GM23338 (cell line): ENCODE measurements around the gene C2CD3. TPM values are rescaled to one million over a fixed set of nuclear protein-coding genes. Genes with fewer than 3 reads are reported as not detected.
"Not testable (repeated sequence)": the region's sequence is repeated elsewhere in the genome, so short reads cannot be mapped to it uniquely, and the experiment has no call there.

Source experiments
- ATAC-seq: fragments of 200-7000 bp; cut with Tn5 transposase; 3 replicates; pipeline ENCODE4 v1.9.1; 2020
- DNase-seq: peaks from one replicate; pipeline ENCODE4 v3.0.0-alpha.2; 2015; ENCODE audit warnings: low spot score
- H2AFZ ChIP-seq: fragments of 200-600 bp; sonication (generic); 2 replicates; pipeline ENCODE4 v1.8.0; 2016; ENCODE audit warnings: antibody characterized with exemption, mild to moderate bottlenecking, moderate library complexity
- H3F3A ChIP-seq: fragments of 200-600 bp; sonication (generic); replicated peaks from 2 replicates; pipeline ENCODE4 v1.8.0; 2017; ENCODE audit warnings: antibody characterized with exemption, mixed run types, low read depth
- H3K27ac ChIP-seq: fragments of 200-600 bp; sonication (generic); 2 replicates; pipeline ENCODE4 v1.6.1; 2016; ENCODE audit warnings: low read depth
- H3K27me3 ChIP-seq: fragments of 200-600 bp; sonication (generic); 2 replicates; pipeline ENCODE4 v1.8.0; 2016; ENCODE audit warnings: mild to moderate bottlenecking, mixed run types, moderate library complexity; ENCODE audit not compliant: insufficient read depth
- H3K36me3 ChIP-seq: fragments of 200-600 bp; sonication (generic); 2 replicates; pipeline ENCODE4 v1.8.0; 2016; ENCODE audit warnings: mild to moderate bottlenecking; ENCODE audit not compliant: insufficient read depth
- H3K4me1 ChIP-seq: fragments of 200-600 bp; sonication (generic); 2 replicates; pipeline ENCODE4 v1.8.0; 2016; ENCODE audit warnings: mild to moderate bottlenecking, moderate library complexity; ENCODE audit not compliant: insufficient read depth
- H3K4me2 ChIP-seq: fragments of 200-600 bp; sonication (generic); 2 replicates; pipeline ENCODE4 v1.7.1; 2017; ENCODE audit warnings: mixed run types
- H3K4me3 ChIP-seq: fragments of 200-600 bp; sonication (generic); 2 replicates; pipeline ENCODE4 v1.6.1; 2016; ENCODE audit warnings: mixed run types
- H3K79me2 ChIP-seq: fragments of 200-600 bp; sonication (generic); replicated peaks from 2 replicates; pipeline ENCODE4 v1.8.0; 2017; ENCODE audit warnings: mild to moderate bottlenecking; ENCODE audit not compliant: insufficient read depth
- H3K9me2 ChIP-seq: fragments of 200-600 bp; sonication (generic); 2 replicates; pipeline ENCODE4 v1.8.0; 2017; ENCODE audit not compliant: insufficient read depth
- H4K20me1 ChIP-seq: fragments of 200-600 bp; sonication (generic); replicated peaks from 2 replicates; pipeline ENCODE4 v1.8.0; 2017; ENCODE audit warnings: mild to moderate bottlenecking; ENCODE audit not compliant: insufficient read depth
- H3K27ac Mint-ChIP-seq: 2 replicates; pipeline ENCODE4 v1.8.0; 2020; ENCODE audit warnings: inconsistent platforms, mild to moderate bottlenecking, moderate library complexity, mixed read lengths
- H3K27me3 Mint-ChIP-seq: 3 replicates; pipeline ENCODE4 v1.8.0; 2022; ENCODE audit warnings: low read depth, mild to moderate bottlenecking, moderate library complexity, mixed read lengths, inconsistent platforms; ENCODE audit not compliant: insufficient read depth, poor library complexity
- H3K36me3 Mint-ChIP-seq: 3 replicates; pipeline ENCODE4 v1.8.0; 2021; ENCODE audit warnings: low read depth, mild to moderate bottlenecking, inconsistent platforms, moderate library complexity, mixed read lengths
- H3K4me1 Mint-ChIP-seq: 3 replicates; pipeline ENCODE4 v1.8.0; 2020; ENCODE audit warnings: mild to moderate bottlenecking, inconsistent platforms, mixed read lengths
- H3K4me3 Mint-ChIP-seq: 3 replicates; pipeline ENCODE4 v1.8.0; 2021; ENCODE audit warnings: moderate library complexity, mild to moderate bottlenecking, inconsistent platforms, mixed read lengths
- H3K9me3 Mint-ChIP-seq: 3 replicates; pipeline ENCODE4 v1.8.0; 2020; ENCODE audit warnings: moderate library complexity, mild to moderate bottlenecking, inconsistent platforms, mixed read lengths
- CTCF ChIP-seq, 2 experiments: fragments of 200-600 bp in 1 of 2; sonication (generic) in 1 of 2; conservative IDR thresholded peaks; 2 replicates each; pipeline versions ENCODE4 v1.5.1 to v1.6.1; 2016 to 2017; ENCODE audit warnings: antibody characterized with exemption in 2 of 2, low read depth in 2 of 2, mild to moderate bottlenecking in 2 of 2, moderate library complexity in 1 of 2
- EZH2phosphoT487 ChIP-seq: fragments of 200-600 bp; sonication (generic); IDR thresholded peaks from one replicate; pipeline ENCODE4 v1.8.1; 2018; ENCODE audit warnings: antibody characterized with exemption; ENCODE audit not compliant: unreplicated experiment
- JUNB ChIP-seq: IDR thresholded peaks from one replicate; pipeline ENCODE4 v1.6.1; 2016; ENCODE audit warnings: antibody characterized with exemption; ENCODE audit not compliant: unreplicated experiment
- NANOG ChIP-seq: IDR thresholded peaks from 2 replicates; pipeline ENCODE4 v1.6.1; 2016; ENCODE audit warnings: antibody characterized with exemption, borderline replicate concordance
- POLR2AphosphoS5 ChIP-seq: IDR thresholded peaks from 2 replicates; pipeline ENCODE4 v1.6.1; 2016; ENCODE audit warnings: antibody characterized with exemption, low read depth
- ZNF114 ChIP-seq: fragments of 250-450 bp; sonication (Bioruptor Pico); IDR thresholded peaks from 2 replicates; pipeline ENCODE4 v1.5.0; 2020; ENCODE audit warnings: mild to moderate bottlenecking, moderate library complexity
- ZNF331 ChIP-seq: fragments of 250-450 bp; sonication (Bioruptor Pico); IDR thresholded peaks from 2 replicates; pipeline ENCODE4 v1.5.0; 2020; ENCODE audit warnings: low read depth, mild to moderate bottlenecking, moderate library complexity
- polyA plus RNA-seq: library from polyadenylated mRNA; unstranded; fragments of >200 nt; fragmentation: Nextera tagmentation; extraction: Ambion mirVana; gene quantifications from 2 replicates; pipeline ENCODE4 v1.2.1, GENCODE V29; 2016
- total RNA-seq: library from RNA; depleted of rRNA; stranded (reverse); fragments of >200 nt; shearing (Covaris generic); gene quantifications from 2 replicates; pipeline ENCODE4 v1.2.3, GENCODE V29; 2014
- TF ChIP-seq, protein P1 (sequence below): fragments of 250-450 bp; sonication (Bioruptor Pico); IDR thresholded peaks from 2 replicates; pipeline ENCODE4 v1.5.0; 2020; ENCODE audit warnings: mild to moderate bottlenecking, moderate library complexity

C2CD3 gene
- total and polyA plus RNA-seq, 2 experiments from 2014 or later = 15.5 to 29.5 TPM

GRCh38 chr11:73988227-73988626 is 182.6 kb downstream of the C2CD3 start:
- DNase-seq (no peak), ATAC-seq (no peak)
- H3K4me3 Mint-ChIP-seq = no peak overlapping the region
- H2AFZ ChIP-seq = no peak overlapping the region
- no peak overlapping the region for H3K27ac Mint-ChIP-seq
- H4K20me1 ChIP-seq = no peaks in the 10 kb centered on the region
- H3K4me1 ChIP-seq = peaks cover 22% of the 10 kb centered on the region
- H3K79me2 ChIP-seq = no peaks in the 10 kb centered on the region
- H3K9me2 ChIP-seq = no peaks in the 10 kb centered on the region
- H3F3A ChIP-seq = peaks cover 5% of the 10 kb centered on the region; the same call in 1 of the 2 replicates
- H3K27me3 Mint-ChIP-seq = peaks cover 3% of the 10 kb centered on the region
- peaks cover 7% of the 10 kb centered on the region for H3K4me1 Mint-ChIP-seq
- H3K4me2 ChIP-seq = no peak overlapping the region
- H3K27ac ChIP-seq = no peak overlapping the region
- TF ChIP-seq CTCF (conservative IDR thresholded peaks at IDR 0.05; ENCODE audit: low read depth in 2 of 2) (no peak), JUNB (no peak), EZH2phosphoT487 (no peak), ZNF114 (CRISPR knock-in tag) (no peak), NANOG (no peak), POLR2AphosphoS5 (no peak), ZNF331 (CRISPR knock-in tag) (no peak)
- no peak overlapping the region for H3K4me3 ChIP-seq
- no peaks in the 10 kb centered on the region for H3K36me3 Mint-ChIP-seq
- H3K27me3 ChIP-seq = no peaks in the 10 kb centered on the region
- H3K36me3 ChIP-seq = no peaks in the 10 kb centered on the region
- H3K9me3 Mint-ChIP-seq = no peaks in the 10 kb centered on the region

DNA sequence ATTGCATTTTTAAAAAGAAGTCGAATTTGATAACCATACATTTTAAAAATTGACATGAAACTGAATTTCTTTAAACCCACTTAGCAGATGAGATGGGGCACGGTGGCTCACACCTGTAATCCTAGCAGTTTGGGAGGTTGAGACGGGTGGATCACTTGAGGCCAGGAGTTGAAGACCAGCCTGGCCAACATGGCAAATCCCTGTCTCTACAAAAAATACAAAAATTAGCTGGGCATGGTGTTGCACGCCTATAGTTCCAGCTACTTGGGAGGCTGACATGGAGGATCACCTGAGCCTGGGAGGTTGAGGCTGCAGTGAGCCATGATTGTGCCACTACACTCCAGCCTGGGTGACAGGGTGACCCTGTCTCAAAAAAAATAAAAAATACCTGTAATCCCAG is 185.1 kb downstream of the C2CD3 start:
- not testable (repeated sequence) for H2AFZ ChIP-seq, H3K4me3 Mint-ChIP-seq
- H3K36me3 Mint-ChIP-seq = peaks cover 15% of the 10 kb centered on the region

GRCh38 chr11:73983741-73984538 is 186.9 kb downstream of the C2CD3 start:
- H3K36me3 ChIP-seq = no peaks in the 10 kb centered on the region; the same call in 1 of the 2 replicates
- ATAC-seq = no peak; the same call in 2 of the 3 replicates
- peak overlapping the region; percentile 95; the same call in 1 of the 2 replicates for H2AFZ ChIP-seq
- TF ChIP-seq, protein P1, sequence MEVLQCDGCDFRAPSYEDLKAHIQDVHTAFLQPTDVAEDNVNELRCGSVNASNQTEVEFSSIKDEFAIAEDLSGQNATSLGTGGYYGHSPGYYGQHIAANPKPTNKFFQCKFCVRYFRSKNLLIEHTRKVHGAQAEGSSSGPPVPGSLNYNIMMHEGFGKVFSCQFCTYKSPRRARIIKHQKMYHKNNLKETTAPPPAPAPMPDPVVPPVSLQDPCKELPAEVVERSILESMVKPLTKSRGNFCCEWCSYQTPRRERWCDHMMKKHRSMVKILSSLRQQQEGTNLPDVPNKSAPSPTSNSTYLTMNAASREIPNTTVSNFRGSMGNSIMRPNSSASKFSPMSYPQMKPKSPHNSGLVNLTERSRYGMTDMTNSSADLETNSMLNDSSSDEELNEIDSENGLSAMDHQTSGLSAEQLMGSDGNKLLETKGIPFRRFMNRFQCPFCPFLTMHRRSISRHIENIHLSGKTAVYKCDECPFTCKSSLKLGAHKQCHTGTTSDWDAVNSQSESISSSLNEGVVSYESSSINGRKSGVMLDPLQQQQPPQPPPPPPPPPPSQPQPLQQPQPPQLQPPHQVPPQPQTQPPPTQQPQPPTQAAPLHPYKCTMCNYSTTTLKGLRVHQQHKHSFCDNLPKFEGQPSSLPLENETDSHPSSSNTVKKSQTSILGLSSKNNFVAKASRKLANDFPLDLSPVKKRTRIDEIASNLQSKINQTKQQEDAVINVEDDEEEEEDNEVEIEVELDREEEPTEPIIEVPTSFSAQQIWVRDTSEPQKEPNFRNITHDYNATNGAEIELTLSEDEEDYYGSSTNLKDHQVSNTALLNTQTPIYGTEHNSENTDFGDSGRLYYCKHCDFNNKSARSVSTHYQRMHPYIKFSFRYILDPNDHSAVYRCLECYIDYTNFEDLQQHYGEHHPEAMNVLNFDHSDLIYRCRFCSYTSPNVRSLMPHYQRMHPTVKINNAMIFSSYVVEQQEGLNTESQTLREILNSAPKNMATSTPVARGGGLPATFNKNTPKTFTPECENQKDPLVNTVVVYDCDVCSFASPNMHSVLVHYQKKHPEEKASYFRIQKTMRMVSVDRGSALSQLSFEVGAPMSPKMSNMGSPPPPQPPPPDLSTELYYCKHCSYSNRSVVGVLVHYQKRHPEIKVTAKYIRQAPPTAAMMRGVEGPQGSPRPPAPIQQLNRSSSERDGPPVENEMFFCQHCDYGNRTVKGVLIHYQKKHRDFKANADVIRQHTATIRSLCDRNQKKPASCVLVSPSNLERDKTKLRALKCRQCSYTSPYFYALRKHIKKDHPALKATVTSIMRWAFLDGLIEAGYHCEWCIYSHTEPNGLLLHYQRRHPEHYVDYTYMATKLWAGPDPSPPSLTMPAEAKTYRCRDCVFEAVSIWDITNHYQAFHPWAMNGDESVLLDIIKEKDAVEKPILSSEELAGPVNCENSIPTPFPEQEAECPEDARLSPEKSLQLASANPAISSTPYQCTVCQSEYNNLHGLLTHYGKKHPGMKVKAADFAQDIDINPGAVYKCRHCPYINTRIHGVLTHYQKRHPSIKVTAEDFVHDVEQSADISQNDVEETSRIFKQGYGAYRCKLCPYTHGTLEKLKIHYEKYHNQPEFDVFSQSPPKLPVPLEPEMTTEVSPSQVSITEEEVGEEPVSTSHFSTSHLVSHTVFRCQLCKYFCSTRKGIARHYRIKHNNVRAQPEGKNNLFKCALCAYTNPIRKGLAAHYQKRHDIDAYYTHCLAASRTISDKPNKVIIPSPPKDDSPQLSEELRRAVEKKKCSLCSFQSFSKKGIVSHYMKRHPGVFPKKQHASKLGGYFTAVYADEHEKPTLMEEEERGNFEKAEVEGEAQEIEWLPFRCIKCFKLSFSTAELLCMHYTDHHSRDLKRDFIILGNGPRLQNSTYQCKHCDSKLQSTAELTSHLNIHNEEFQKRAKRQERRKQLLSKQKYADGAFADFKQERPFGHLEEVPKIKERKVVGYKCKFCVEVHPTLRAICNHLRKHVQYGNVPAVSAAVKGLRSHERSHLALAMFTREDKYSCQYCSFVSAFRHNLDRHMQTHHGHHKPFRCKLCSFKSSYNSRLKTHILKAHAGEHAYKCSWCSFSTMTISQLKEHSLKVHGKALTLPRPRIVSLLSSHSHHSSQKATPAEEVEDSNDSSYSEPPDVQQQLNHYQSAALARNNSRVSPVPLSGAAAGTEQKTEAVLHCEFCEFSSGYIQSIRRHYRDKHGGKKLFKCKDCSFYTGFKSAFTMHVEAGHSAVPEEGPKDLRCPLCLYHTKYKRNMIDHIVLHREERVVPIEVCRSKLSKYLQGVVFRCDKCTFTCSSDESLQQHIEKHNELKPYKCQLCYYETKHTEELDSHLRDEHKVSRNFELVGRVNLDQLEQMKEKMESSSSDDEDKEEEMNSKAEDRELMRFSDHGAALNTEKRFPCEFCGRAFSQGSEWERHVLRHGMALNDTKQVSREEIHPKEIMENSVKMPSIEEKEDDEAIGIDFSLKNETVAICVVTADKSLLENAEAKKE (CRISPR knock-in tag) = no peak

More for the DNA sequence above, 185.1 kb downstream of the C2CD3 start:
- H3K4me1 Mint-ChIP-seq = peaks cover 20% of the 10 kb centered on the region
- ATAC-seq, H3K9me3 Mint-ChIP-seq, H3K4me3 ChIP-seq, H3K27ac ChIP-seq, H3K27ac Mint-ChIP-seq, DNase-seq, H3K27me3 ChIP-seq, H3K9me2 ChIP-seq, H3K4me2 ChIP-seq, H4K20me1 ChIP-seq, H3K36me3 ChIP-seq, H3F3A ChIP-seq: not testable (repeated sequence)
- Histone ChIP-seq H3K79me2 (peaks cover 14% of the 10 kb centered on the region), H3K4me1 (peaks cover 19% of the 10 kb centered on the region)
- peaks cover 17% of the 10 kb centered on the region for H3K27me3 Mint-ChIP-seq

More at GRCh38 chr11:73983741-73984538, 186.9 kb downstream of the C2CD3 start:
- Mint-ChIP-seq H3K4me3 (peak overlapping the region; percentile 94), H3K27ac (peak overlapping the region; percentile 36; the same call in 1 of the 2 replicates), H3K9me3 (no peaks in the 10 kb centered on the region; the same call in 1 of the 3 replicates), H3K36me3 (peaks cover 30% of the 10 kb centered on the region), H3K4me1 (peaks cover 31% of the 10 kb centered on the region), H3K27me3 (peaks cover 20% of the 10 kb centered on the region)
- no peaks in the 10 kb centered on the region for H3K9me2 ChIP-seq
- H3K4me1 ChIP-seq = peaks cover 32% of the 10 kb centered on the region
- H3K79me2 ChIP-seq = peaks cover 14% of the 10 kb centered on the region
- no peaks in the 10 kb centered on the region for H3K27me3 ChIP-seq
- peak overlapping the region; percentile 98 for H3K4me3 ChIP-seq
- H3K4me2 ChIP-seq = peak overlapping the region; percentile 100
- H3F3A ChIP-seq = peaks cover 5% of the 10 kb centered on the region; the same call in 1 of the 2 replicates
- peaks cover 2% of the 10 kb centered on the region for H4K20me1 ChIP-seq
- H3K27ac ChIP-seq = peak overlapping the region; percentile 85
- no peak for DNase-seq
